ENCODE data around the gene PRKAR1B. TPM values are rescaled to one million over a fixed set of nuclear protein-coding genes. Genes with fewer than 3 reads are reported as not detected.

Gene PRKAR1B
- polyA plus RNA-seq, 1 of the 3 experiments (the other 2 are of a cell fraction): 63.7 TPM

- Histone ChIP-seq H3K27ac (ENCODE audit: low read depth in 2 of 2, low read length in 1 of 2) (no peak overlapping the region), H3K9me2 (no peaks in the 10 kb centered on the region), H3K36me3 (replicated peaks in 1 of 2; ENCODE audit: control insufficient read depth in 1 of 2, insufficient read depth in 2 of 2, low read length in 1 of 2) (no peaks in the 10 kb centered on the region), H2AFZ (ENCODE audit: low read depth) (no peak overlapping the region), H3K4me2 (no peak overlapping the region), H3K4me3 (ENCODE audit: low read depth in 2 of 2, low read length in 1 of 2) (no peak overlapping the region), H3K27me3 (ENCODE audit: insufficient read depth) (no peaks in the 10 kb centered on the region), H3F3A (replicated peaks; ENCODE audit: insufficient read depth) (peaks cover 5% of the 10 kb centered on the region), H3K79me2 (ENCODE audit: insufficient read depth) (no peaks in the 10 kb centered on the region), H3K9me3 (no peaks in the 10 kb centered on the region), H3K9ac (no peak overlapping the region), H3K4me1 (ENCODE audit: control insufficient read depth in 1 of 2, insufficient read depth in 2 of 2, low read depth in 1 of 2, low read length in 1 of 2) (peaks cover 0 to 6% of the 10 kb centered on the region in 2 experiments; a peak in 1 of 4 replicates), H4K20me1 (ENCODE audit: insufficient read depth) (no peaks in the 10 kb centered on the region)
- TF ChIP-seq REST (IDR thresholded peaks at IDR 0.05; ENCODE audit: low read depth, low read length) (no peak), RAD21 (IDR thresholded peaks at IDR 0.05; ENCODE audit: low read length) (no peak), EZH2phosphoT487 (IDR thresholded peaks at IDR 0.05; ENCODE audit: borderline replicate concordance, low read depth) (no peak), JUND (IDR thresholded peaks at IDR 0.05) (no peak), MXI1 (IDR thresholded peaks at IDR 0.05; ENCODE audit: low read depth, low read length) (no peak), NFIC (IDR thresholded peaks at IDR 0.05; ENCODE audit: borderline replicate concordance) (no peak), FOSL2 (IDR thresholded peaks at IDR 0.05; ENCODE audit: borderline replicate concordance, low read depth) (no peak), ELF1 (IDR thresholded peaks at IDR 0.05) (no peak), POLR2AphosphoS5 (IDR thresholded peaks at IDR 0.05; ENCODE audit: low read depth, low read length) (no peak), SMC3 (IDR thresholded peaks at IDR 0.05; ENCODE audit: low read depth, low read length) (no peak), YY1 (IDR thresholded peaks at IDR 0.05; ENCODE audit: low read depth) (no peak), CHD2 (IDR thresholded peaks at IDR 0.05; ENCODE audit: low read length, partially characterized antibody) (no peak)
- TF ChIP-seq, protein P1, sequence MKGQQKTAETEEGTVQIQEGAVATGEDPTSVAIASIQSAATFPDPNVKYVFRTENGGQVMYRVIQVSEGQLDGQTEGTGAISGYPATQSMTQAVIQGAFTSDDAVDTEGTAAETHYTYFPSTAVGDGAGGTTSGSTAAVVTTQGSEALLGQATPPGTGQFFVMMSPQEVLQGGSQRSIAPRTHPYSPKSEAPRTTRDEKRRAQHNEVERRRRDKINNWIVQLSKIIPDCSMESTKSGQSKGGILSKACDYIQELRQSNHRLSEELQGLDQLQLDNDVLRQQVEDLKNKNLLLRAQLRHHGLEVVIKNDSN (IDR thresholded peaks at IDR 0.05; ENCODE audit: borderline replicate concordance, low read depth): no peak
- TF ChIP-seq, protein P2, sequence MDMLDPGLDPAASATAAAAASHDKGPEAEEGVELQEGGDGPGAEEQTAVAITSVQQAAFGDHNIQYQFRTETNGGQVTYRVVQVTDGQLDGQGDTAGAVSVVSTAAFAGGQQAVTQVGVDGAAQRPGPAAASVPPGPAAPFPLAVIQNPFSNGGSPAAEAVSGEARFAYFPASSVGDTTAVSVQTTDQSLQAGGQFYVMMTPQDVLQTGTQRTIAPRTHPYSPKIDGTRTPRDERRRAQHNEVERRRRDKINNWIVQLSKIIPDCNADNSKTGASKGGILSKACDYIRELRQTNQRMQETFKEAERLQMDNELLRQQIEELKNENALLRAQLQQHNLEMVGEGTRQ (IDR thresholded peaks at IDR 0.05; ENCODE audit: borderline replicate concordance, low read depth, low read length): no peak
- POLR2A ChIA-PET: no interaction called here
- 93% methylated on average over 10 of the region's 12 CpGs for WGBS (ENCODE audit: low lambda C conversion rate)
- CTCF ChIA-PET: interaction anchor here (1.0 kb wide), 1 partner anchor 30 kb away, joined by 3 read pairs; no protein-coding TSS in a partner anchor
- no peak for DNase-seq
These were observed 91.9 kb downstream of the PRKAR1B start for GRCh38 chr7:635227-635626.
